GM18861 (cell line): ENCODE results near the gene GPHN.

Source experiments
- ATAC-seq: cut with Tn5 transposase; IDR thresholded peaks from one replicate; pipeline ENCODE4 v1.9.1; 2021; ENCODE audit not compliant: unreplicated experiment

GPHN gene

GRCh38 chr14:66916421-66916820 lies 408.5 kb downstream of the GPHN start:
- no peak for ATAC-seq

GRCh38 chr14:66918527-66918926 lies 410.6 kb downstream of the GPHN start:
- ATAC-seq = no peak

GRCh38 chr14:66920196-66920595 lies 412.2 kb downstream of the GPHN start:
- ATAC-seq = no peak

- ATAC-seq = no peak
Measured at GRCh38 chr14:66923251-66923650, 415.3 kb downstream of the GPHN start.

GRCh38 chr14:66939409-66939808 lies 431.5 kb downstream of the GPHN start:
- ATAC-seq = no peak

- ATAC-seq = no peak
Measured at GRCh38 chr14:66944872-66945271, 436.9 kb downstream of the GPHN start.

GRCh38 chr14:66955159-66955558 lies 447.2 kb downstream of the GPHN start:
- ATAC-seq = no peak

- no peak for ATAC-seq
Measured at GRCh38 chr14:66959437-66960050, 451.6 kb downstream of the GPHN start.

- ATAC-seq = no peak
Measured at GRCh38 chr14:66965831-66966230, 457.9 kb downstream of the GPHN start.

GRCh38 chr14:66972469-66972868 lies 464.5 kb downstream of the GPHN start:
- no peak for ATAC-seq

GRCh38 chr14:66974397-66975025 lies 466.6 kb downstream of the GPHN start:
- ATAC-seq = no peak

GRCh38 chr14:66975251-66975650 lies 467.3 kb downstream of the GPHN start:
- no peak for ATAC-seq

GRCh38 chr14:66979101-66979974 lies 471.4 kb downstream of the GPHN start:
- ATAC-seq = no peak

- ATAC-seq = no peak
Measured at GRCh38 chr14:66982247-66982646, 474.3 kb downstream of the GPHN start.

GRCh38 chr14:66992776-66993175 lies 484.8 kb downstream of the GPHN start:
- ATAC-seq = no peak

- ATAC-seq = no peak
Measured at GRCh38 chr14:66993512-66993911, 485.6 kb downstream of the GPHN start.

GRCh38 chr14:66998013-66998412 lies 490.1 kb downstream of the GPHN start:
- no peak for ATAC-seq

GRCh38 chr14:66999978-67000377 lies 492.0 kb downstream of the GPHN start:
- no peak for ATAC-seq

GRCh38 chr14:67002994-67003753 lies 495.2 kb downstream of the GPHN start:
- ATAC-seq = no peak

- no peak for ATAC-seq
Measured at GRCh38 chr14:67004521-67004920, 496.6 kb downstream of the GPHN start.

- ATAC-seq = no peak
Measured at GRCh38 chr14:67010602-67011001, 502.7 kb downstream of the GPHN start.
